RPMI7951 (cell line): ENCODE data around the gene AHNAK2. TPM values are rescaled to one million over a fixed set of nuclear protein-coding genes. Genes with fewer than 3 reads are reported as not detected.

ENCODE experiments used
- DNase-seq: peaks from one replicate; pipeline ENCODE4 v3.0.0-alpha.2; 2012; ENCODE audit warnings: low read depth
- total RNA-seq: library from RNA; depleted of rRNA; stranded (reverse); fragments of >200 nt; shearing (Covaris generic); gene quantifications from 2 replicates; pipeline ENCODE4 v1.2.3, GENCODE V29; 2014; rRNA removed

Gene AHNAK2
- total RNA-seq, 1 experiment from 2014 or later: 3.6 TPM

GRCh38 chr14:104887623-104888488 is 90.3 kb downstream of the AHNAK2 start:
- no peak for DNase-seq

Other genes starting within 250 kb of the AHNAK2 start
- 196 and 335 TPM in 2 replicates for gene SIVA1, start 225.2 kb downstream of the AHNAK2 start, total RNA-seq
- 78.0 and 81.5 TPM in 2 replicates for gene AKT1, start 182.6 kb downstream of the AHNAK2 start, total RNA-seq
- 0.84 and 0.88 TPM in 2 replicates for gene ZBTB42, start 177.3 kb downstream of the AHNAK2 start, total RNA-seq
- 3.8 and 5.9 TPM in 2 replicates for gene CEP170B, start 113.1 kb downstream of the AHNAK2 start, total RNA-seq
- gene PLD4, start 53.5 kb downstream of the AHNAK2 start, total RNA-seq: not detected in 2 replicates
- gene CLBA1, start 7.4 kb upstream of the AHNAK2 start, total RNA-seq: 3.9 and 8.2 TPM in 2 replicates
- gene CDCA4, start 42.7 kb upstream of the AHNAK2 start, total RNA-seq: 39.0 and 42.3 TPM in 2 replicates
- under 0.01 TPM in 1 of 2 replicates, not detected in the other for gene GPR132, start 87.1 kb upstream of the AHNAK2 start, total RNA-seq
- not detected in 2 replicates for gene JAG2, start 190.4 kb upstream of the AHNAK2 start, total RNA-seq
- 3.7 and 4.0 TPM in 2 replicates for gene NUDT14, start 202.9 kb upstream of the AHNAK2 start, total RNA-seq